ENCODE measurements around the gene TEAD4.
A peak's percentile ranks its signal among the peaks of the same experiment; 100 is the strongest.
"Not testable (repeated sequence)": the region's sequence is repeated elsewhere in the genome, so short reads cannot be mapped to it uniquely, and the experiment has no call there.

The TEAD4 gene

GRCh38 chr12:3054374-3054773 is 95.2 kb downstream of the TEAD4 start:
- no peak for DNase-seq

- DNase-seq = no peak
Observed at GRCh38 chr12:3055026-3055703, 96.0 kb downstream of the TEAD4 start.

GRCh38 chr12:3055704-3056467 is 96.7 kb downstream of the TEAD4 start:
- DNase-seq = no peak

- DNase-seq = no peak
Observed at GRCh38 chr12:3061059-3061458, 101.9 kb downstream of the TEAD4 start.

- no peak for DNase-seq
Observed at GRCh38 chr12:3061501-3062215, 102.5 kb downstream of the TEAD4 start.

DNA sequence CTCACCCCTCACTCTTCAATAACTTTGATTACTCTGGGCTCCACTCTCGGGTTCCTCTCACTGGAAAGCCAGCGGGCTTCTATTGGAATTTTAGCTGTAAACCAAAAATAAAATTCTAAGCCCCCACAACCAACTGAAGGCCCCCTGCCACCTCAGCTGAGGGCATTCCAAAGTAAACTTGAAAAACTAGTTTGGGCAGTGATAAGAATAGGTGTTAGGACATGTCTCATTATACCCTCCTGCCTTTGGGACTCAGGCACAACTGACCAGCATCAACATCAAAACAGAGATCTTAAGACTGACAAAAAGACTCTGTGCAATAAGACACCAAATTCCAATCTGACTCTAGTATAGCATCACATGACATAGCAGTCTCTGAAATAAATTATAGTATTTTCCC is 106.1 kb downstream of the TEAD4 start:
- no peak for DNase-seq

GRCh38 chr12:3065846-3066245 is 106.6 kb downstream of the TEAD4 start:
- DNase-seq = not testable (repeated sequence)

DNA sequence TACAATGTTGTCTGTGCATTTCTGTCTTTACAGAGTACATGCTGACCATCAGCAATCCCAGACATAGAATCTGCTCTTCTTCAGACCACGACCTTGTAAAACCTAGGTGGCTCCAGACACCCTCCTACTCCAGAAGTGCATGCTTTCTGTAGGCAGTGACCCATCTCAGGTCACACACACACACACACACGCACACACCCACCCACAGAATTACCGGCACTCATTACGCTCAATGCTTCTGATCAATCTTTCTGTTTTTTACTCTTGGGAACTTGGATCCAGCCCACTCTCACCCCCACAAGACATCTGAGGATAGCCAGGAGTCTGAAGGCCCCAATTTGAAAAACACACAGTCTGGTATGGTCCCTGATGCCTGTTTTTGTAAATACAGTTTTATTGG is 110.5 kb downstream of the TEAD4 start:
- no peak for DNase-seq

DNA sequence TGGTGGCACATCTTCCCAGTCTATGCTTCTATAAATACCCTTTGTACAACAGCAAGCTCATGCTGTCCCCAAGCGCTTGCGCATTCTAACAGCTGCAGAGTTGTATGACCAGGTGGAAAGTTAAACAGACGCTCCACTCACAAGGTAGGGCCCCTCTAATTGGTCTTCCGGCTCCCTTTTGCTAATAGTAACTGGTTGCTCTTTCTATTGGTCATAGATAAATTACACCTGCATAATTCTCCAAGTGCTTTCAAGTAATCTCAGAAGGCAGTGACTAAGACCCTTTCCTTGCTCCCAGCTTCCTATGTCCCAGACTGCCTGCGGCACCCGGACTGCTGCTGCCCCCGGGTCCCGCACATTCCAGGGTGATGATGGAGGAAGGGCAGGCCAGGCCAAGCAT is 111.9 kb downstream of the TEAD4 start:
- no peak for DNase-seq

- no peak for DNase-seq
Observed at GRCh38 chr12:3071710-3072109, 112.5 kb downstream of the TEAD4 start.

- DNase-seq = peak; percentile 90
Observed at GRCh38 chr12:3073438-3074250, 114.4 kb downstream of the TEAD4 start.

- DNase-seq = no peak
Observed at GRCh38 chr12:3075315-3075714, 116.1 kb downstream of the TEAD4 start.

DNA sequence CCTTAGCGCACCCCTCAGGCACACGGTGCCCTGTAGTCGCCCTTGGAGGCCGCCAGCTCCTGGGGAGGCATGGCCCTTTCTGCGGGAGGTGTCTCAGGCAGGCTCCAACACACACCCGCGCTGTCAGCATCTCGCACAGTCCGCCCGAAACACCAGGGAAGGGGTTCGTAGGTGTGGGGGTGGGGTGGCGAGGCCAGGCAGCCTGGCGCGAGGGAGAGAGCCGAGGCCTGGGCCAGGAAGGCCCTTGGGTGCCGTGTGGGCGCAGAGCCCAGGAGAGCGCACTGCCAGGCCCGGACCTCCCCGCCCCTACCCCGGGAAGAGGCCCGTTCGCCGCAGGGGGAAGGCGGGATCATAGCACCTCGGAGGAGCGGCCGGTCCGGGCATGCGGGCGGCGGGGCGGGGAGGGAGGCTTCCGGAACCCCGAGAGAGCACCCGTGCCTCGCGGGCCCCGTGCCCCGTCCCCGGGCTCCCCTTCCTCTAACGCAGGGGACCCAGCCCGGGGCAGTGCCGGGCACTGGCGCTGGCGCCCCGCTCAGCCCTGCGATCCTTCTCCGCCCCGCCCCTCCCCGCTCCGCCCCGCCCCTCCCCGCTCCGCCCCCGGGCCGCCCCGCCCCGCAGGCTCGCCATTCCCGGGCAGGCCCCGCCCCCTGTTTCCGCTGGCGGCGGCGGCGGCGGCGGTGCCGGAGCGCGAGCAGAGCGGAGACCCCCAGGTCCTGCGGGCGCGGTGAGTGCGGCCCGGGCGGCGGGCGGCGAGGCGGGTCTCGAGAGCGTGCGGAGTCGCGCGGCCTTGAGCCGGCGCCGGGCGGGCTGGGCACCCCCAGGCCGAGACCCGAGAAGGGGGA is 117.8 kb downstream of the TEAD4 start, which contains the start of gene TSPAN9:
TSPAN9 (plus strand) TSS at position 650 of the 842 bp plus-strand sequence. CDS start 123,815 bp downstream, outside the sequence.
- peak; percentile 85 for DNase-seq

GRCh38 chr12:3077572-3078081 is 118.4 kb downstream of the TEAD4 start:
- DNase-seq = peak; percentile 32

DNA sequence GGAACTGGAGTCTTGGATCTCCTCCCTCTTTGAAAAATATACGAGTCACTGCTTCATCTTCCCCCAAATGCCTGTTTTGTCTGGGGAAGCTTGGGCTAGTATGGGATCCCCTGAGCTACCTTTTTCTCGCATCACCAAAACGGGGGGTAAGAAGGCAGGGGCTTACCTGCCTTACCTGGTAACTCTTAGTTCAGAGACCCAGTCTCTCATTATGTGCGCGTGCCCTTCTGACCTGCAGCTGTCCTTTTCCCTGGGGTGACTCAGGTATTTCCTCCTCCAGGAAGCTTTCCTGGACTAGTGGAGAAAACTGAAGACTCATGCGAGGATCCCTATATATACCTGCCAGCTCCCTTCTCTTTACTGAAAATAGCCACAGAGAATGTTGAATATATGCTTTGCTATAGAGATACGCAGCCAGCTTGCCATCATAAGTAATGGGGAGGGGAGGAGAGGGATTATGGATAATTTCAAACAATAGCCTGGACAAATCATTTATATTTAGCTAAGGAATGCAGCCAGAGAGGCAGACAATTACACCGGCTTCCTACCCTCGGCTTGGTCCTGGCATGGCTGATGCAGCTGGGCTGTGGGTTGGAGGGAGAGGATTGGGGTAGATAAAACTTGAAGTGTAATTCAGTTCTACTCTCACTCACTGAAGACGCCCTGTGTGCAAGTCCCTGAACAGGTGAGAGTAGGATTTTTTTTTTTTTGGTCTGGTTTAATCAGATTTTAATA is 119.1 kb downstream of the TEAD4 start:
- DNase-seq = no peak

DNA sequence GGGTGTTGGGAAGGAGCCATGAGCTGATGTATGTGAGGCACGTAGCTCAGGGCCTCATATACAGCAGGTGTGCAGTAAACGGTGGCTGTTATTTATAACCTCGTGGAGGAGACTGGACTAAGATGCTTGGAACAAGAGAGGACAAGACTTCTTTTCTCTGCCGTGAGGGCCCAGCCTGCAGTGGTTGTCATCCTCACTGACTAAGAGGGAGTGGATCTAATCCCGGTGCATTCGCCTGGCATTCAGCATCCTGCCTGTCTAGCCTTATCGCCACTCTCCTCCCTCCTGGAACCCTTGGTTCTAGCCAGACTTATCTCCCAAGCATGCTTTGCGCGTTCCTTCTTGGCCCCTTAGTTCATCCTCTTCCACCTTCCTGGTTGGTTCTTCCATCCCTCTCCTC is 121.9 kb downstream of the TEAD4 start:
- no peak for DNase-seq

DNA sequence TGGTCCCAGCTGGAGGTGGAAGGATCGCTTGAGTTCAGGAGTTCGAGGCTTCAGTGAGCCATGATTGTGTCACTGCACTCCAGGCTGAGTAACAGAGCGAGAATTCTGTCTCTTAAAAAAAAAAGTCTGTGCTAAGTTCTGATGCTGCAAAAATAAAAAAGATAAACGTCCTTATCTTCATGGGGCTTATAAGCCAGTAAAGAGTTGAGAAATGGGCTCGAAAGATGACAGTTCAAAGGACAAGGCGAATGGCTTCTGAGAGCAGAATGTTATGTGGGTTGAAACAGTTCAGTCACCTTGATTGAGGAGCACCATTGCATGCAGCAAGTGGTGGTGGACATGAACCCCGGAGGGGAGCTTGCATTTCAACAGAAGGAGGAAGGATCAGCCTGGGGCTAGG is 122.7 kb downstream of the TEAD4 start:
- no peak for DNase-seq

GRCh38 chr12:3083241-3083920 is 124.2 kb downstream of the TEAD4 start:
- no peak for DNase-seq

- DNase-seq = no peak
Observed at GRCh38 chr12:3083921-3084347, 124.7 kb downstream of the TEAD4 start.

GRCh38 chr12:3084742-3085141 is 125.5 kb downstream of the TEAD4 start:
- no peak for DNase-seq
